GM12864 (cell line): ENCODE measurements around the gene RAI14.

Experiments used
- DNase-seq: peaks from one replicate; pipeline ENCODE4 v3.0.0-alpha.2; 2011; ENCODE audit warnings: low read depth
- H3K4me3 ChIP-seq: 2 replicates; pipeline ENCODE4 v1.5.1; 2011; ENCODE audit warnings: mild to moderate bottlenecking, low read depth, low read length, control low read depth
- TF ChIP-seq, protein P1 (sequence below): IDR thresholded peaks from 2 replicates; pipeline ENCODE4 v1.5.1; 2011; ENCODE audit warnings: low read depth, mild to moderate bottlenecking, moderate library complexity, low read length, control low read depth, inconsistent platforms; ENCODE audit errors: missing control alignments

Gene RAI14

DNA sequence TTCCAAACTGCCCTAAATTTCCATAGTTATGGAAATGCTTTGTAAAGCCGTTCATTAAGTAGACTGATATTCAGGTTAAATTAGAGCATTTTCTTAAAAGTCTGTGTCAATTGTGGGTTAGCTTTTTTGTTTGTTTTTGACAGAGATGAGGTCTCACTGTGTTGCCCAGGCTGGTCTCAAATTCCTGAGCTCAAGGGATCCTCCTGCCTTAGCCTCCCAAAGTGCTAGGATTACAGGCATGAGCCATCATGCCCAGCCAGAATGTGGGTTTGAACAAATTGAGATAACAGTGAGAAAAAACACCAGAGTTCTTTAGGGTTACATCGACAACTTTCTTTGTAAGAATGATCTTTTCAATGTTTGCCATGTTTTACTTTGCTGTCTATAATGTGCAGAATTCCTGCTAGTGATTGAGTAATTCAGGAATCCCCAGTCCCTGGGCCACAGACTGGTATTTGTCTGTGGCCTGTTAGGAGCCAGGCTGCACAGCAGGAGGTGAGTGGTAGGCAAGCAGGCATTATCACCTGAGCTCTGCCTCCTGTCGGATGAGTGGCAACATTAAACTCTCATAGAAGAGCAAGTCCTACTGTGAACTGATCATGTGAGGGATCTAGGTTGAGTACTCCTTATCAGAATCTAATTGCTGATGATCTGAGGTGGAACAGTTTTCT, 80.5 kb downstream of the RAI14 start:
- TF ChIP-seq, protein P1, sequence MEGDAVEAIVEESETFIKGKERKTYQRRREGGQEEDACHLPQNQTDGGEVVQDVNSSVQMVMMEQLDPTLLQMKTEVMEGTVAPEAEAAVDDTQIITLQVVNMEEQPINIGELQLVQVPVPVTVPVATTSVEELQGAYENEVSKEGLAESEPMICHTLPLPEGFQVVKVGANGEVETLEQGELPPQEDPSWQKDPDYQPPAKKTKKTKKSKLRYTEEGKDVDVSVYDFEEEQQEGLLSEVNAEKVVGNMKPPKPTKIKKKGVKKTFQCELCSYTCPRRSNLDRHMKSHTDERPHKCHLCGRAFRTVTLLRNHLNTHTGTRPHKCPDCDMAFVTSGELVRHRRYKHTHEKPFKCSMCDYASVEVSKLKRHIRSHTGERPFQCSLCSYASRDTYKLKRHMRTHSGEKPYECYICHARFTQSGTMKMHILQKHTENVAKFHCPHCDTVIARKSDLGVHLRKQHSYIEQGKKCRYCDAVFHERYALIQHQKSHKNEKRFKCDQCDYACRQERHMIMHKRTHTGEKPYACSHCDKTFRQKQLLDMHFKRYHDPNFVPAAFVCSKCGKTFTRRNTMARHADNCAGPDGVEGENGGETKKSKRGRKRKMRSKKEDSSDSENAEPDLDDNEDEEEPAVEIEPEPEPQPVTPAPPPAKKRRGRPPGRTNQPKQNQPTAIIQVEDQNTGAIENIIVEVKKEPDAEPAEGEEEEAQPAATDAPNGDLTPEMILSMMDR = no peak

DNA sequence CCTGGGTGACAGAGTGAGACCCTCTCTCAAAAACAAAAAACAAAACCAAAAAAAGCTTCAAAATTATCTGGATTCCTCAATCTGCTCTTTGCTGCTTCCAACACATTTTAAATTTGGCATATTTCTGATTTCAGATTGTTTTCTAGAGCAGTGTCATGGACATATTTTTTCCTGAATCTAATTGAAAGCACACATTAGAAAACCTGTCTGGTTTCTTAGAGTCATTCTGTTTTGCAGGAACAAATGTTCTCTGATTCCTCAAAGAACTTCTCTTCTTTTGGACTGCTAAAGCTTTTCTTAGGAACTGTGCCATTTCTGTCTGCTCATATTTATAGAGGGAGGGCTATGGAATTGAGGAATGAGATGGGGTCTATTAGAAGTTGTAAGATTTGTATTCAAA, 81.6 kb downstream of the RAI14 start:
- no peak overlapping the region for H3K4me3 ChIP-seq
- TF ChIP-seq, protein P1 = no peak
- DNase-seq = no peak

More for the DNA sequence above, 80.5 kb downstream of the RAI14 start:
- no peak for DNase-seq
- no peak overlapping the region for H3K4me3 ChIP-seq

DNA sequence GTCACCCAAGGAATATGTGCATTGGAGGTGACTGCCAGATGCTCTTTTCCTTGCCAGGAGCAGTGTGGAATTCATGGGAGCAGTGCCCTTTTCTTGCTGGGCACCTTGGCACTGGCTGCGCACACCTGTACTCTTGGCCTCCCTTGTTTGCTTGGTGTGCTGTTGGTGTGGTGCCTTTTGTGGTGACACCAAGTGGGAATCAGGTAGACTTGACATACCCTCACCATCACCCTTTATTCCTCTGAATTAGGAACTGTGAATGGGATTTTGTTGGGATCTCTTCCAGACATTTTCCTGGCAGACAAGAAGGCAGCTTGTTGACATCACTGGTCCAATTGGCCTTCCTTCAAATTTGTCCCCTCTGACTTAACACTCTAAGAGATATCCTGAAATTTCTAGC, 82.3 kb downstream of the RAI14 start:
- DNase-seq = no peak
- TF ChIP-seq, protein P1 = no peak
- H3K4me3 ChIP-seq = no peak overlapping the region

DNA sequence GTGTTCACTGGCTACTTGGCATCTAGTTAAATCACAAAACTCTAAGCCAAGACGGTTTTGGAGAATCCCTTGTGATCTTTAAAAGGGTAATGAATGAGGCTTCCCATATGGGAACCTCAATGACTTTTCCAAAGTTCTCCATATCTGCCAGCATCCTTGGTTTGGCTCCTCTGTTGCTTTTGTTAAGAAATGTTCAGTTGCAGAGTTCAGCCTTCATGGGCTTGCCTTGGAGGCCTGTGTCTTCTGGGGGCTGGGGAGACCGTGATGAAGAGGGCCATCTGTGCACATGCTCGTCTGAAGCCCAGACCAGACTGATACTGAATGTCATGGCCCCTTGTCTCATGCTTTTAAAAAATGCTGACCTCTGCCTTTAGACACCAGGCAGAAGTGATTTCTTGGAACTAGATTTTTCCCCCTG, 84.3 kb downstream of the RAI14 start:
- no peak for DNase-seq
- H3K4me3 ChIP-seq = no peak overlapping the region
- TF ChIP-seq, protein P1 = no peak

DNA sequence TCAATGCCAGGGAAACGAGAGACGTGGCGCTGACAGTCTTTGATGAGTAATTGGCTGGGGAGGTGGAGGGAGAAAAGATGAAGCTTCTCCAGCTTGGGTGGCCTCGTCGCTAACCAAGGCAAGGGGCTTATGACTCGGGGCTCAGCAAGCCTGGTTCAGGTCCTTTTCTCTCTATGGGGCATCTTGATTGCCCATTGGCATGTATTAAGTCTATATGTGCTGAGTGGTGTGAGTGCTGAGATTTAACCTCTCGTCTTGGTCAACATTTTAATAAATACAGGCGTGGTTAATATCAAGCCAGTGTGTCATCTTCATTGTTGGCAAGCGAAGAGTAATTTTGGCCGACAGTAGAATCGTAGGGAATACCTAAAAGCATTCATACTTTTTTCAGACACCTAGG, 85.9 kb downstream of the RAI14 start:
- H3K4me3 ChIP-seq = no peak overlapping the region
- no peak for DNase-seq
- TF ChIP-seq, protein P1 = no peak

DNA sequence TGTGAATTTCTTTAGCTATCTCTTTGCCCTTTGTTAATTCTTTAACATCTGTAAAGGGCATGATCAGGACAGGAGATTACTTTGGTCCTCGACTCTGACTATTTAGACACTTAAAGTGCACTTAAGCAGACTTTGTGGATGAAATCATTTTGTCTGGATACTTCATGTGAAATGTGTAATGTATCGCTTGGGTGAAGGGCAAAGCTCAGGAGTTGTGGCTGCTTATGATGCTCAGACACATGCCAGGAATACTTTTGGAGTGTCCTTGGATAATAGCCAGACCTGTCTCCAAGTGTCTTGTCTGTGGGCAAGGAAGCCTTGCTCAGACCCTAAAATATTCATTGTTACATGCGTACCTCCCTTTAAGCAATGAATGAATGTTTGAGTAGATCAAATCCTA, 87.8 kb downstream of the RAI14 start:
- no peak overlapping the region for H3K4me3 ChIP-seq
- TF ChIP-seq, protein P1 = no peak
- no peak for DNase-seq

DNA sequence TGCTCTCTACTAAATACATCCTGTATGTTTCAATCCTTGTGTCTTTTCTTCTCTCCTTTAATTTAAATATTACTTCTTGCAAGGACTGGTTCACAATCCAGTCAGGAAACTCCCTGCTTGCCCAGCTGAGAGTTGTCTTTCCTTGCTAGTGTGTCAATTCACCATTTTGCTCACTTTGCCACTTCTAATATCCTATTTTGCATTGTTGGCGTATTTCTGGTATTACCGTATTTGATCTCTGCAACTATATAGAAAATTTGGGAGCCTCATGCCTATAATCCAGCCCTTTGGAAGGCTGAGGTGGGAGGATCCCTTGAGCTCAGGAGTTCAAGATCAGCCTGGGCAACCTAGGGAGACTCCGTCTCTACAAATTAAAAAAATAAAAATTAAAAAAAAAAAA, 92.3 kb downstream of the RAI14 start:
- no peak for DNase-seq
- no peak overlapping the region for H3K4me3 ChIP-seq
- TF ChIP-seq, protein P1 = no peak
